H1 (cell line): ENCODE results near the gene ABI1. TPM values are rescaled to one million over a fixed set of nuclear protein-coding genes. Genes with fewer than 3 reads are reported as not detected.

Experiments
- CTCF ChIA-PET: fragments of 300-600 bp; sonication (Branson Sonifier 250); formaldehyde crosslinking; loops from one replicate; lab custom pipeline; 2021; ENCODE audit not compliant: partially characterized antibody; lab: Charles Lee
- POLR2A ChIA-PET: fragments of 300-600 bp; sonication (Branson Sonifier 250); formaldehyde crosslinking; loops from one replicate; lab custom pipeline; 2021; ENCODE audit warnings: inconsistent platforms; ENCODE audit not compliant: partially characterized antibody; lab: Charles Lee
- DNase-seq, 2 experiments: peaks; one replicate each; pipeline versions ENCODE4 v3.0.0 to v3.0.0-alpha.2; 2010 to 2022; ENCODE audit warnings: low spot score in 2 of 2, low read depth in 1 of 2, mixed read lengths in 1 of 2
- FAIRE-seq: peaks from 2 replicates; lab custom pipeline; 2011; peaks lifted over from hg19 to GRCh38; lab: Jason Lieb, UNC
- H2AFZ ChIP-seq: 2 replicates; pipeline ENCODE4 v1.8.1; 2012; ENCODE audit warnings: low read length, inconsistent platforms
- H2AK5ac ChIP-seq: 2 replicates; pipeline ENCODE4 v1.6.1; 2013; ENCODE audit warnings: low read depth, low read length
- H2BK120ac ChIP-seq: replicated peaks from 2 replicates; pipeline ENCODE3; 2013; ENCODE audit warnings: low read depth, low read length, inconsistent platforms
- H2BK12ac ChIP-seq: 2 replicates; pipeline ENCODE4 v1.6.1; 2013; ENCODE audit warnings: low read depth, low read length
- H2BK15ac ChIP-seq: 2 replicates; pipeline ENCODE4 v1.6.1; 2013; ENCODE audit warnings: low read length
- H2BK20ac ChIP-seq: 2 replicates; pipeline ENCODE4 v1.6.1; 2013; ENCODE audit warnings: low read length
- H2BK5ac ChIP-seq: 2 replicates; pipeline ENCODE4 v1.6.1; 2013; ENCODE audit warnings: low read depth, low read length
- H3K14ac ChIP-seq: 2 replicates; pipeline ENCODE4 v1.6.1; 2013; ENCODE audit warnings: inconsistent platforms; ENCODE audit not compliant: insufficient read length
- H3K18ac ChIP-seq: 2 replicates; pipeline ENCODE4 v1.6.1; 2013; ENCODE audit warnings: low read length; ENCODE audit errors: extremely low read depth
- H3K23ac ChIP-seq: 2 replicates; pipeline ENCODE4 v1.6.1; 2013; ENCODE audit warnings: inconsistent platforms; ENCODE audit not compliant: insufficient read length
- H3K23me2 ChIP-seq: 2 replicates; pipeline ENCODE4 v1.6.1; 2013; ENCODE audit warnings: low read depth, low read length
- H3K27ac ChIP-seq: 2 replicates; pipeline ENCODE4 v1.6.1; 2011; ENCODE audit warnings: low read depth, low read length, inconsistent platforms
- H3K27me3 ChIP-seq, 4 experiments: replicated peaks in 1 of 4; 1 replicate in 1 of 4; 2 replicates in 3 of 4; pipeline versions ENCODE4 v1.6.1 to v1.8.1; 2011 to 2013; ENCODE audit warnings: low read length in 3 of 4, mild to moderate bottlenecking in 3 of 4, inconsistent platforms in 2 of 4, mixed read lengths in 2 of 4, moderate library complexity in 1 of 4; ENCODE audit not compliant: control insufficient read depth in 3 of 4, insufficient read depth in 3 of 4; ENCODE audit errors: extremely low read depth in 1 of 4
- H3K36me3 ChIP-seq, 4 experiments: 2 replicates each; pipeline versions ENCODE4 v1.6.1 to v1.8.1; 2011 to 2013; ENCODE audit warnings: mild to moderate bottlenecking in 4 of 4, low read length in 3 of 4, moderate library complexity in 2 of 4, control low read depth in 1 of 4, inconsistent platforms in 1 of 4; ENCODE audit not compliant: insufficient read depth in 4 of 4, control insufficient read depth in 2 of 4
- H3K4ac ChIP-seq: replicated peaks from 2 replicates; pipeline ENCODE3; 2013; ENCODE audit warnings: low read length, low read depth, mixed read lengths, inconsistent platforms; ENCODE audit not compliant: insufficient read length
- H3K4me1 ChIP-seq, 4 experiments: replicated peaks in 1 of 4; 1 replicate in 1 of 4; 2 replicates in 3 of 4; pipeline versions ENCODE4 v1.6.1 to v1.8.1; 2011 to 2013; ENCODE audit warnings: low read length in 3 of 4, inconsistent platforms in 2 of 4, mixed read lengths in 1 of 4; ENCODE audit not compliant: insufficient read depth in 4 of 4, control insufficient read depth in 3 of 4
- H3K4me2 ChIP-seq, 2 experiments: 2 replicates each; pipeline versions ENCODE4 v1.6.1 to v1.8.1; 2011 to 2013; ENCODE audit warnings: low read depth in 2 of 2, low read length in 2 of 2, control low read depth in 1 of 2, inconsistent platforms in 1 of 2, mild to moderate bottlenecking in 1 of 2; ENCODE audit not compliant: insufficient read depth in 1 of 2
- H3K4me3 ChIP-seq, 4 experiments: fragments of 200-600, 300-600 bp in 1 of 4; sonication (generic), shearing (Covaris generic), sonication (Bioruptor Twin) in 1 of 4; 2 replicates each; pipeline versions ENCODE4 v1.5.1 to v1.8.1; 2011 to 2016; ENCODE audit warnings: low read length in 4 of 4, low read depth in 3 of 4, control low read depth in 2 of 4, inconsistent platforms in 2 of 4, mild to moderate bottlenecking in 2 of 4, mixed read lengths in 1 of 4, moderate library complexity in 1 of 4; ENCODE audit not compliant: insufficient read depth in 2 of 4; ENCODE audit errors: extremely low read depth in 1 of 4
- H3K56ac ChIP-seq: replicated peaks from 2 replicates; pipeline ENCODE3; 2013; ENCODE audit warnings: low read depth, mild to moderate bottlenecking, mixed read lengths, low read length, inconsistent platforms; ENCODE audit not compliant: insufficient read length
- H3K79me1 ChIP-seq: 2 replicates; pipeline ENCODE4 v1.6.1; 2013; ENCODE audit warnings: low read depth, low read length, control low read depth
- H3K79me2 ChIP-seq, 2 experiments: 2 replicates each; pipeline versions ENCODE4 v1.6.1 to v1.8.1; 2012 to 2013; ENCODE audit warnings: low read length in 2 of 2, mild to moderate bottlenecking in 2 of 2, inconsistent platforms in 1 of 2; ENCODE audit not compliant: insufficient read depth in 2 of 2, control insufficient read depth in 1 of 2
- H3K9ac ChIP-seq, 4 experiments: replicated peaks in 1 of 4; 1 replicate in 1 of 4; 2 replicates in 3 of 4; pipeline versions ENCODE4 v1.6.1 to v1.8.1; 2011 to 2013; ENCODE audit warnings: low read depth in 3 of 4, low read length in 3 of 4, control low read depth in 2 of 4, mild to moderate bottlenecking in 2 of 4, moderate library complexity in 2 of 4, inconsistent platforms in 1 of 4; ENCODE audit errors: extremely low read depth in 1 of 4
- H3K9me3 ChIP-seq, 2 experiments: 2 replicates each; pipeline versions ENCODE4 v1.6.1 to v1.8.1; 2012 to 2013; ENCODE audit warnings: mild to moderate bottlenecking in 2 of 2, moderate library complexity in 2 of 2, control low read depth in 1 of 2, inconsistent platforms in 1 of 2, low read depth in 1 of 2, low read length in 1 of 2, mixed read lengths in 1 of 2; ENCODE audit not compliant: insufficient read depth in 2 of 2
- H4K20me1 ChIP-seq, 2 experiments: replicated peaks in 1 of 2; 2 replicates each; pipeline versions ENCODE3 to v1.8.1; 2011 to 2013; ENCODE audit warnings: inconsistent platforms in 2 of 2, low read length in 2 of 2, mild to moderate bottlenecking in 1 of 2; ENCODE audit not compliant: insufficient read depth in 2 of 2, control insufficient read depth in 1 of 2
- H4K5ac ChIP-seq: 2 replicates; pipeline ENCODE4 v1.6.1; 2013; ENCODE audit warnings: low read length, low read depth, mixed read lengths, inconsistent platforms; ENCODE audit not compliant: insufficient read length
- H4K8ac ChIP-seq: 2 replicates; pipeline ENCODE4 v1.8.0; 2013; ENCODE audit warnings: mild to moderate bottlenecking, moderate library complexity, low read length, inconsistent platforms; ENCODE audit not compliant: insufficient read depth; ENCODE audit errors: extremely low read depth
- H4K91ac ChIP-seq: replicated peaks from 2 replicates; pipeline ENCODE3; 2013; ENCODE audit warnings: low read length, mixed read lengths, inconsistent platforms; ENCODE audit not compliant: insufficient read length
- ATF3 ChIP-seq: IDR thresholded peaks from 2 replicates; pipeline ENCODE4 v1.6.1; 2011; ENCODE audit warnings: low read depth, mild to moderate bottlenecking, low read length; ENCODE audit not compliant: insufficient read depth
- BRCA1 ChIP-seq: IDR thresholded peaks from 2 replicates; pipeline ENCODE4 v1.6.1; 2012; ENCODE audit warnings: low read depth, low read length, improper control_type of control experiment
- CBX5 ChIP-seq: fragments of 300-800, 300-1000 bp; sonication (generic); IDR thresholded peaks from 2 replicates; pipeline ENCODE4 v1.7.1; 2016; ENCODE audit warnings: antibody characterized with exemption, low read length, low read depth
- CTBP2 ChIP-seq: IDR thresholded peaks from 2 replicates; pipeline ENCODE4 v1.7.0; 2011; ENCODE audit warnings: borderline replicate concordance, mild to moderate bottlenecking, moderate library complexity, mixed read lengths, low read length; ENCODE audit not compliant: insufficient read depth, insufficient read length
- EGR1 ChIP-seq: IDR thresholded peaks from 2 replicates; pipeline ENCODE4 v1.6.1; 2011; ENCODE audit warnings: low read depth, low read length, borderline replicate concordance
- EP300 ChIP-seq, 2 experiments: IDR thresholded peaks; 1 replicate in 1 of 2; 2 replicates in 1 of 2; pipeline ENCODE4 v1.6.1; 2011 to 2012; ENCODE audit warnings: low read depth in 2 of 2, low read length in 2 of 2, mild to moderate bottlenecking in 2 of 2, borderline replicate concordance in 1 of 2, inconsistent platforms in 1 of 2, moderate library complexity in 1 of 2
- GABPA ChIP-seq: IDR thresholded peaks from 2 replicates; pipeline ENCODE4 v1.6.1; 2011; ENCODE audit warnings: mild to moderate bottlenecking, low read length, moderate library complexity, borderline replicate concordance; ENCODE audit not compliant: insufficient read depth
- POLR2A ChIP-seq, 2 experiments: IDR thresholded peaks; 1 replicate in 1 of 2; 2 replicates in 1 of 2; pipeline ENCODE4 v1.6.1; 2011; ENCODE audit warnings: low read depth in 2 of 2, low read length in 2 of 2, mild to moderate bottlenecking in 2 of 2; ENCODE audit errors: control extremely low read depth in 1 of 2
- RNF2 ChIP-seq: fragments of 200-900, 300-1000 bp; sonication (generic); IDR thresholded peaks from 2 replicates; pipeline ENCODE4 v1.7.1; 2016; ENCODE audit warnings: borderline replicate concordance, low read depth, mild to moderate bottlenecking, antibody characterized with exemption, low read length; ENCODE audit not compliant: poor library complexity, severe bottlenecking; ENCODE audit errors: missing control alignments
- SIN3A ChIP-seq, 2 experiments: IDR thresholded peaks in 1 of 2; conservative IDR thresholded peaks in 1 of 2; 2 replicates each; pipeline ENCODE4 v1.6.1; 2011 to 2012; ENCODE audit warnings: low read length in 2 of 2, improper control_type of control experiment in 1 of 2, low read depth in 1 of 2, mild to moderate bottlenecking in 1 of 2
- SIRT6 ChIP-seq: IDR thresholded peaks from one replicate; pipeline ENCODE4 v1.7.1; 2012; ENCODE audit warnings: low read length, inconsistent platforms
- SUZ12 ChIP-seq: fragments of 200-600 bp; sonication (generic); IDR thresholded peaks from 2 replicates; pipeline ENCODE4 v1.6.1; 2012; ENCODE audit warnings: mild to moderate bottlenecking, inconsistent platforms, low read length, moderate library complexity, mixed read lengths
- TEAD4 ChIP-seq: IDR thresholded peaks from 2 replicates; pipeline ENCODE4 v1.6.1; 2012; ENCODE audit warnings: low read depth, low read length, inconsistent platforms, mixed read lengths
- WGBS, 2 experiments: shearing (Covaris generic) in 1 of 2; methylation state at CpG; one replicate each; pipeline versions ENCODE4 v1.1.6 to v1.1.7; 2013 to 2015; ENCODE audit warnings: low lambda C conversion rate in 2 of 2, mixed read lengths in 2 of 2, inconsistent platforms in 1 of 2, low coverage in 1 of 2, missing lambda C conversion rate in 1 of 2; ENCODE audit not compliant: insufficient replicate concordance in 2 of 2, insufficient coverage in 1 of 2, insufficient read length in 1 of 2; ENCODE audit errors: extremely low coverage in 1 of 2, missing lambda C conversion rate in 1 of 2; 5-methylcytosine and 5-hydroxymethylcytosine counted together
- polyA plus RNA-seq, 7 experiments: library from polyadenylated mRNA; depleted of rRNA in 3 of 7; stranded (reverse) in 5 of 7; unstranded in 2 of 7; fragments of >200 nt in 5 of 7; fragments of 200-250 nt in 2 of 7; gene quantifications; 1 replicate in 5 of 7; 2 replicates in 1 of 7; 4 replicates in 1 of 7; pipeline versions ENCODE4 v1.2.1 to v1.2.3, GENCODE V29; 2011 to 2013; ENCODE audit warnings: missing spikeins in 2 of 7, mixed read lengths in 2 of 7
- total RNA-seq: library from RNA; stranded (reverse); fragmentation: NEBNext Ultra II Directional; extraction: Animal tissue kit (Norgen Biotek cat#: 25700); gene quantifications from 2 replicates; pipeline ENCODE4 v1.2.1, GENCODE V29; 2021

Gene ABI1
- total and polyA plus RNA-seq, 2 of the 8 experiments (the other 6 are each of a cell fraction or from before 2014, with no cell fraction given): 35.4 to 37.0 TPM

GRCh38 chr10:26837139-26837538, 23.6 kb downstream of the ABI1 start:
- H3K27me3 ChIP-seq: no peaks in the 10 kb centered on the region
- ChIA-PET CTCF (interaction anchor here (0.7 to 1.1 kb wide), 3 partner anchors 42 to 297 kb away, joined by 3 read pairs; no protein-coding TSS in a partner anchor), POLR2A (interaction anchor here (0.6 kb wide), 1 partner anchor 32 kb away, joined by 4 read pairs; no protein-coding TSS in a partner anchor)
- 0 out of 2 replicates have a peak, but pooled peaks cover 3% of the 10 kb centered on the region for H3K79me1 ChIP-seq
- H2AK5ac ChIP-seq: no peak overlapping the region
- no peak overlapping the region for H3K27ac ChIP-seq
- no peaks in the 10 kb centered on the region for H3K36me3 ChIP-seq
- H2BK20ac ChIP-seq: no peak overlapping the region
- peaks cover 0 to 6% (median 3%) of the 10 kb centered on the region in 4 experiments; a peak in 2 of 7 replicates for H3K4me1 ChIP-seq
- no peak overlapping the region for H2BK15ac ChIP-seq
- no peak overlapping the region for H3K18ac ChIP-seq
- no peaks in the 10 kb centered on the region for H3K9me3 ChIP-seq
- H2BK120ac ChIP-seq: no peak overlapping the region
- H3K79me2 ChIP-seq: peaks cover 0 to 83% of the 10 kb centered on the region in 2 experiments; a peak in 3 of 4 replicates
- H3K4ac ChIP-seq: no peak overlapping the region
- H3K14ac ChIP-seq: no peak overlapping the region
- H2BK12ac ChIP-seq: no peak overlapping the region
- no peak overlapping the region for H3K4me2 ChIP-seq
- no peak overlapping the region for H4K91ac ChIP-seq
- no peak for DNase-seq
- no peak overlapping the region for H2AFZ ChIP-seq
- no peak overlapping the region for H3K9ac ChIP-seq
- H2BK5ac ChIP-seq: no peak overlapping the region
- H3K4me3 ChIP-seq: no peak overlapping the region
- H4K8ac ChIP-seq: no peak overlapping the region
- no peak for FAIRE-seq
- 48% methylated on average over 2 of the region's 2 CpGs; no CpG with 5 or more reads in 1 of the 2 experiments for WGBS, 2 experiments
- no peak overlapping the region for H3K23ac ChIP-seq
- H3K23me2 ChIP-seq: no peaks in the 10 kb centered on the region
- peaks cover 0 to 4% of the 10 kb centered on the region in 2 experiments for H4K20me1 ChIP-seq
- H3K56ac ChIP-seq: no peak overlapping the region
- no peak overlapping the region for H4K5ac ChIP-seq
- TF ChIP-seq POLR2A (IDR thresholded peaks at IDR 0.05; ENCODE audit: control extremely low read depth in 1 of 2, low read depth in 2 of 2, low read length in 2 of 2): no peak
- TF ChIP-seq GABPA: no peak
- TF ChIP-seq RNF2: no peak
- TF ChIP-seq SIRT6: no peak
- no peak for TF ChIP-seq EP300 (IDR thresholded peaks at IDR 0.05; ENCODE audit: borderline replicate concordance in 1 of 2, low read depth in 2 of 2, low read length in 2 of 2)
- no peak for TF ChIP-seq CTBP2
- no peak for TF ChIP-seq BRCA1
- no peak for TF ChIP-seq SIN3A (conservative IDR thresholded peaks at IDR 0.05 in 1 of 2, IDR thresholded peaks at IDR 0.05 in 1 of 2; ENCODE audit: low read depth in 1 of 2, low read length in 2 of 2)
- TF ChIP-seq EGR1: no peak
- no peak for TF ChIP-seq TEAD4
- TF ChIP-seq ATF3: no peak
- TF ChIP-seq SUZ12: no peak
- no peak for TF ChIP-seq CBX5
